ENCODE data around the gene SFTA2. TPM values are rescaled to one million over a fixed set of nuclear protein-coding genes. Genes with fewer than 3 reads are reported as not detected.

Gene SFTA2

DNA sequence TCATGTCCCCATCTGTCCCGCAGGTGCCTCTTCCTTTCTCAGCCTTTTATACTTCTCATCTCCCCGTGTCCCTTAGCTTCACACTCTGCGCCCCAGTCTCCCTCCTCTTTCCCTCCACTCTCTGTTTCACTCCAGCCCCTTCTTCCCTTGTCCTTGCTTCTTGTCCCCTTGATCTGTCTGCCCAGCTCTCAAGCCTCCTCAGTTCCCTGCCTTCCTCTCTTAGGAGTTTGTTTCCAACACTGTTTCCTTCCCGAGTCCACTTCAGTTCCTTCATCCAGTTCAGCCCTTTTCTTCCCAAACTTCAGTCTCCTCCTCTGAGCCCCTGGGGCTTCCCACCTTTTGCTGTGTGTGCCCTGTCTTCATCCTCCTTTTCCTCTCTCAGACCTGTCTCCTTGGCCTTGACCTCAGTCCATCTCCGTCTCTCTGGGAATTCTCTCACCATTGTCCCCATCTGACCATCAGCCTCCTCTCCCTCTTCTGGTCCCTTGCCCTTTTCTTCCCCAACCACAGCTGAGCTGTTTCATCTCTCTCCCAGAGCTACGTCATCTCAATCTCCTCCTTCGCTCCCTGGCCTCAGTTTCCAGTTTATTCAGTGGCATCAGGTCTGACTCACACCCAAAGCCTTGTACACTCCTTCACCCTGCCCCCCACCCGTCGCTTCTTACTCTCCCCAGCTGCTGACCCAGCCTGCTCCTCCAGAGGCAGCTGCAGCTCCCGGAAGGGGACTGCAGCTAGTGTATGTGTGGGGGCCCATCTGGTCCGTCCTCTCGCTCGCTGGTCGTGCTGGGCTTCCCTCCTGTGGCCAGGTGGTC, 50.4 kb downstream of the SFTA2 start:
- H3K18ac ChIP-seq (ENCODE audit: low read depth in 1 of 2, low read length in 2 of 2) = peak overlapping the region; percentile 6 to 72
- H3K4me2 ChIP-seq (ENCODE audit: low read length, poor library complexity, severe bottlenecking) = peak overlapping the region; percentile 65
- H2BK15ac ChIP-seq (ENCODE audit: low read depth, poor library complexity, severe bottlenecking) = peak overlapping the region; percentile 87
- peak overlapping the region; percentile 74 for H2BK120ac ChIP-seq (ENCODE audit: low read depth, low read length)
- peaks cover 1% of the 10 kb centered on the region for H3K79me1 ChIP-seq (replicated peaks; ENCODE audit: low read length, poor library complexity, severe bottlenecking)
- H3K27me3 ChIP-seq (ENCODE audit: control insufficient read depth in 1 of 2, insufficient read depth in 1 of 2, low read length in 2 of 2) = no peaks in the 10 kb centered on the region
- peak overlapping the region; percentile 67 to 96 for H2BK12ac ChIP-seq (ENCODE audit: low read length in 2 of 2)
- H4K8ac ChIP-seq (ENCODE audit: low read length) = peak overlapping the region; percentile 83
- H3K4ac ChIP-seq (ENCODE audit: low read depth in 1 of 2, low read length in 2 of 2) = peak overlapping the region; percentile 24 to 81
- no peak overlapping the region for H2BK5ac ChIP-seq (ENCODE audit: low read depth, low read length, poor library complexity, severe bottlenecking)
- H3K9me3 ChIP-seq (ENCODE audit: control insufficient read depth, low read length) = no peaks in the 10 kb centered on the region
- peak overlapping the region; percentile 45 for H3K27ac ChIP-seq (ENCODE audit: low read length, poor library complexity, severe bottlenecking)
- peak overlapping the region in 1 of 2 experiments; percentile 18 for H3K14ac ChIP-seq (ENCODE audit: low read length in 2 of 2)
- H4K91ac ChIP-seq (ENCODE audit: low read length) = peak overlapping the region; percentile 54
- peak overlapping the region in 1 of 2 experiments; percentile 18 for H3K23ac ChIP-seq (ENCODE audit: low read length in 2 of 2)
- no peak overlapping the region for H3K9ac ChIP-seq (ENCODE audit: low read length)
- WGBS = 50% methylated on average over 13 of the region's 14 CpGs
- peak overlapping the region; percentile 92 for H2AK5ac ChIP-seq (ENCODE audit: low read length, severe bottlenecking)
- peak; percentile 64 for DNase-seq
- H3K4me1 ChIP-seq (ENCODE audit: control insufficient read depth, insufficient read depth, low read depth, low read length) = peaks cover 47% of the 10 kb centered on the region
- H3K4me3 ChIP-seq (ENCODE audit: insufficient read depth in 1 of 2, low read depth in 1 of 2, low read length in 2 of 2) = no peak overlapping the region
- peak overlapping the region; percentile 16 for H2AFZ ChIP-seq (ENCODE audit: low read depth, low read length)
- no peaks in the 10 kb centered on the region for H3K36me3 ChIP-seq (ENCODE audit: control insufficient read depth in 1 of 2, insufficient read depth in 2 of 2, low read depth in 1 of 2, low read length in 2 of 2)

Small RNA genes lying within 50 kb of the gene (small RNA-seq; reads per million reads assigned to genes)
- gene RF00019 (ENCODE audit: low read depth) = not detected

Measured in mesenchymal stem cell (in vitro differentiated cells and primary cell).